ENCODE data around the gene TTC34.

GRCh38 chr1:2588661-2589430 is 212.6 kb downstream of the TTC34 start:
- TF ChIP-seq CTCF (IDR thresholded peaks at IDR 0.05) (no peak), ZFX (IDR thresholded peaks at IDR 0.05; ENCODE audit: borderline replicate concordance) (no peak)
